ENCODE data around the gene UBL5. TPM values are rescaled to one million over a fixed set of nuclear protein-coding genes. Genes with fewer than 3 reads are reported as not detected.

Gene UBL5
- total and polyA plus RNA-seq, 4 donors = 155 to 339 (median 205) TPM

DNA sequence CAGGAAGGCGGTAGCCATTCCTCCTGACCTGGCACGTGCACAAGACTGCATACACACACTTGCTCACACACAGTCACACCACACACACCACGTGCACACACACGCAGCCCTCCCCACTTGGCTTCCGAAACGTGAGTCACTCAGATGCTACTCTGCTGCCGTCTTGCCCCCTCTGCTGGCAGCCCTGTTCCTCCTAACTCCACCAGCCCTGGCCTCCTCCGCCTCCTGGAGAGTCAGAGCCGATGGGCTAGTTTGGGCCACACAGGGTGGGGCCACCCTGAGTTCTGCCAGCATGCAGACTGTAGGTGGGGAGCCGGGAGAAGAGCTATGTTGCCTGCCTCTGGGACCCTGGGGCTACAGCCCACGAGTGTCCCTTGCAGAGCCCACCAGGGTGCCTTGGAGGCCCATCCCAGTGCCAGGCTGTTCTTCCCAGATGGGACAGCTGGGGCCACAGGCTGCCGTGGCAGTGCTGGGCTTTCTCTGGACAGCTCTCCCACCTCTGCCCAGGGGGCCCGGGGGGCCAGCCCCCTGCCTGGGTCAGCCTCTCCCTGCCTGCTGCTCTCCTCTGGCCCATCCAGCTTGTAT lies 19.5 kb downstream of the UBL5 start:
- H3K9ac ChIP-seq (ENCODE audit: low read depth in 1 of 2, low read length in 2 of 2) = no peak overlapping the region
- H3K36me3 ChIP-seq (ENCODE audit: control insufficient read depth in 4 of 4, insufficient read depth in 3 of 4, low read depth in 1 of 4, low read length in 3 of 4) = peaks cover 6 to 34% (median 13%) of the 10 kb centered on the region in 4 donors
- WGBS = 69% methylated on average over 13 of the region's 13 CpGs
- H3K4me1 ChIP-seq (ENCODE audit: control insufficient read depth in 4 of 4, insufficient read depth in 4 of 4, low read length in 3 of 4) = no peaks in the 10 kb centered on the region
- H3K27me3 ChIP-seq (ENCODE audit: control insufficient read depth in 4 of 4, insufficient read depth in 4 of 4, low read length in 3 of 4) = no peaks in the 10 kb centered on the region
- H3K4me3 ChIP-seq (ENCODE audit: low read depth in 1 of 3, low read length in 3 of 3) = no peak overlapping the region
- DNase-seq (ENCODE audit: low spot score) = no peak
- H3K9me3 ChIP-seq (ENCODE audit: control insufficient read depth in 4 of 4, low read length in 3 of 4) = no peaks in the 10 kb centered on the region
- no peak for TF ChIP-seq HNF4A (conservative IDR thresholded peaks at IDR 0.05)
- TF ChIP-seq YY1 (IDR thresholded peaks at IDR 0.05) = no peak
- TF ChIP-seq SP1 (IDR thresholded peaks at IDR 0.05) = no peak
- TF ChIP-seq, protein P1, sequence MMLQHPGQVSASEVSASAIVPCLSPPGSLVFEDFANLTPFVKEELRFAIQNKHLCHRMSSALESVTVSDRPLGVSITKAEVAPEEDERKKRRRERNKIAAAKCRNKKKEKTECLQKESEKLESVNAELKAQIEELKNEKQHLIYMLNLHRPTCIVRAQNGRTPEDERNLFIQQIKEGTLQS (IDR thresholded peaks at IDR 0.05) = no peak
- no peak for TF ChIP-seq FOXA2 (IDR thresholded peaks at IDR 0.05)
- TF ChIP-seq HNF4G (IDR thresholded peaks at IDR 0.05) = no peak
- no peak for TF ChIP-seq RXRA (IDR thresholded peaks at IDR 0.05)
- TF ChIP-seq CTCF (IDR thresholded peaks at IDR 0.05; ENCODE audit: low read depth, low read length, missing input control) = no peak
- no peak for TF ChIP-seq FOXA1 (IDR thresholded peaks at IDR 0.05)
- H3K27ac ChIP-seq (ENCODE audit: low read depth in 1 of 2, low read length in 2 of 2) = no peak overlapping the region

DNA sequence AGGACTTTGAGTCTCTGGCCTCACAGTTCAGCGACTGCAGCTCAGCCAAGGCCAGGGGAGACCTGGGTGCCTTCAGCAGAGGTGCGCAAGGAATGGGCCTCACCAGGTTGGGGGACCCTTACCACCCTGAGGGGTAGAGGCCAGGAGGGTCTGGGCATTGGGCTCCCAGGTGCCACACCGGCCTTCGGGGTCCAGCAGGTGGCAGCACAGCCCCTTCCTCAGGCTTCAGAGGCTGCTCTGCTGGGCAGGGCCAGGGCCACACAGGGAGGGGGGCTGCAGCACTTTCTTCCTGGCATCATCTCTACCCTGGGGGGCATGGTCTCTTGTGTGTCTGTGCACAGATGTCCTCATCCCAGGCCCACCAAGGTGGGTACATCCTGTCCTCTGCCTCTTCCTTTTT lies 20.3 kb downstream of the UBL5 start:
- TF ChIP-seq RAD21 (IDR thresholded peaks at IDR 0.05) (peak; percentile 58 to 59), HNF4A (conservative IDR thresholded peaks at IDR 0.05) (no peak), FOXA1 (IDR thresholded peaks at IDR 0.05) (no peak), JUND (IDR thresholded peaks at IDR 0.05) (no peak), EGR1 (IDR thresholded peaks at IDR 0.05; ENCODE audit: low read depth in 2 of 2) (no peak), NR2F2 (IDR thresholded peaks at IDR 0.05) (no peak), GABPA (IDR thresholded peaks at IDR 0.05 in 1 of 2, conservative IDR thresholded peaks at IDR 0.05 in 1 of 2) (no peak), TAF1 (conservative IDR thresholded peaks at IDR 0.05) (no peak), CTCF (IDR thresholded peaks at IDR 0.05; ENCODE audit: low read depth, low read length, missing input control) (peak; percentile 34), SP1 (IDR thresholded peaks at IDR 0.05) (no peak)
- TF ChIP-seq, protein P2, sequence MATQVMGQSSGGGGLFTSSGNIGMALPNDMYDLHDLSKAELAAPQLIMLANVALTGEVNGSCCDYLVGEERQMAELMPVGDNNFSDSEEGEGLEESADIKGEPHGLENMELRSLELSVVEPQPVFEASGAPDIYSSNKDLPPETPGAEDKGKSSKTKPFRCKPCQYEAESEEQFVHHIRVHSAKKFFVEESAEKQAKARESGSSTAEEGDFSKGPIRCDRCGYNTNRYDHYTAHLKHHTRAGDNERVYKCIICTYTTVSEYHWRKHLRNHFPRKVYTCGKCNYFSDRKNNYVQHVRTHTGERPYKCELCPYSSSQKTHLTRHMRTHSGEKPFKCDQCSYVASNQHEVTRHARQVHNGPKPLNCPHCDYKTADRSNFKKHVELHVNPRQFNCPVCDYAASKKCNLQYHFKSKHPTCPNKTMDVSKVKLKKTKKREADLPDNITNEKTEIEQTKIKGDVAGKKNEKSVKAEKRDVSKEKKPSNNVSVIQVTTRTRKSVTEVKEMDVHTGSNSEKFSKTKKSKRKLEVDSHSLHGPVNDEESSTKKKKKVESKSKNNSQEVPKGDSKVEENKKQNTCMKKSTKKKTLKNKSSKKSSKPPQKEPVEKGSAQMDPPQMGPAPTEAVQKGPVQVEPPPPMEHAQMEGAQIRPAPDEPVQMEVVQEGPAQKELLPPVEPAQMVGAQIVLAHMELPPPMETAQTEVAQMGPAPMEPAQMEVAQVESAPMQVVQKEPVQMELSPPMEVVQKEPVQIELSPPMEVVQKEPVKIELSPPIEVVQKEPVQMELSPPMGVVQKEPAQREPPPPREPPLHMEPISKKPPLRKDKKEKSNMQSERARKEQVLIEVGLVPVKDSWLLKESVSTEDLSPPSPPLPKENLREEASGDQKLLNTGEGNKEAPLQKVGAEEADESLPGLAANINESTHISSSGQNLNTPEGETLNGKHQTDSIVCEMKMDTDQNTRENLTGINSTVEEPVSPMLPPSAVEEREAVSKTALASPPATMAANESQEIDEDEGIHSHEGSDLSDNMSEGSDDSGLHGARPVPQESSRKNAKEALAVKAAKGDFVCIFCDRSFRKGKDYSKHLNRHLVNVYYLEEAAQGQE (IDR thresholded peaks at IDR 0.05) = no peak
- TF ChIP-seq, protein P3, sequence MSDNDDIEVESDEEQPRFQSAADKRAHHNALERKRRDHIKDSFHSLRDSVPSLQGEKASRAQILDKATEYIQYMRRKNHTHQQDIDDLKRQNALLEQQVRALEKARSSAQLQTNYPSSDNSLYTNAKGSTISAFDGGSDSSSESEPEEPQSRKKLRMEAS (IDR thresholded peaks at IDR 0.05) = no peak
- Histone ChIP-seq H3K4me1 (ENCODE audit: control insufficient read depth in 4 of 4, insufficient read depth in 4 of 4, low read length in 3 of 4) (peaks cover 0 to 2% (median 0%) of the 10 kb centered on the region in 4 donors), H3K9ac (ENCODE audit: low read depth in 1 of 2, low read length in 2 of 2) (no peak overlapping the region), H3K27me3 (ENCODE audit: control insufficient read depth in 4 of 4, insufficient read depth in 4 of 4, low read length in 3 of 4) (no peaks in the 10 kb centered on the region), H3K4me3 (ENCODE audit: low read depth in 1 of 3, low read length in 3 of 3) (no peak overlapping the region), H3K36me3 (ENCODE audit: control insufficient read depth in 4 of 4, insufficient read depth in 3 of 4, low read depth in 1 of 4, low read length in 3 of 4) (peaks cover 6 to 26% (median 11%) of the 10 kb centered on the region in 4 donors), H3K27ac (ENCODE audit: low read depth in 1 of 2, low read length in 2 of 2) (no peak overlapping the region), H3K9me3 (ENCODE audit: control insufficient read depth in 4 of 4, low read length in 3 of 4) (no peaks in the 10 kb centered on the region)
- WGBS = 79% methylated on average over 4 of the region's 4 CpGs
- no peak for DNase-seq (ENCODE audit: low spot score)

Measured in liver (tissue), 9 donors.